GM23248 (cell line): ENCODE data around the gene FAM193B. TPM values are rescaled to one million over a fixed set of nuclear protein-coding genes. Genes with fewer than 3 reads are reported as not detected.

ENCODE experiments used
- DNase-seq: peaks from one replicate; pipeline ENCODE4 v3.0.0-alpha.2; 2015
- H2AFZ ChIP-seq: fragments of 200-600 bp; sonication (generic); 2 replicates; pipeline ENCODE4 v1.6.1; 2016; ENCODE audit warnings: antibody characterized with exemption
- H3F3A ChIP-seq: fragments of 200-600 bp; sonication (generic); 2 replicates; pipeline ENCODE4 v1.6.1; 2016; ENCODE audit warnings: mild to moderate bottlenecking, antibody characterized with exemption, mixed run types; ENCODE audit not compliant: insufficient read depth
- H3K27ac ChIP-seq: fragments of 200-600 bp; sonication (generic); 2 replicates; pipeline ENCODE4 v1.5.1; 2016; ENCODE audit warnings: mild to moderate bottlenecking
- H3K27me3 ChIP-seq: fragments of 200-600 bp; sonication (generic); replicated peaks from 2 replicates; pipeline ENCODE4 v1.6.1; 2016; ENCODE audit warnings: mild to moderate bottlenecking; ENCODE audit not compliant: insufficient read depth
- H3K36me3 ChIP-seq: fragments of 200-600 bp; sonication (generic); 2 replicates; pipeline ENCODE4 v1.6.1; 2016; ENCODE audit warnings: low read depth, mild to moderate bottlenecking
- H3K4me1 ChIP-seq: fragments of 200-600 bp; sonication (generic); 2 replicates; pipeline ENCODE4 v1.6.1; 2016; ENCODE audit warnings: mild to moderate bottlenecking; ENCODE audit not compliant: insufficient read depth
- H3K4me2 ChIP-seq: fragments of 200-600 bp; sonication (generic); one replicate; pipeline ENCODE4 v1.6.1; 2016; ENCODE audit warnings: mild to moderate bottlenecking; ENCODE audit not compliant: unreplicated experiment
- H3K4me3 ChIP-seq: fragments of 200-600 bp; sonication (generic); 2 replicates; pipeline ENCODE4 v1.5.1; 2016; ENCODE audit warnings: mild to moderate bottlenecking
- H3K79me2 ChIP-seq: fragments of 200-600 bp; sonication (generic); 2 replicates; pipeline ENCODE4 v1.6.1; 2016; ENCODE audit warnings: mild to moderate bottlenecking; ENCODE audit not compliant: insufficient read depth
- H3K9ac ChIP-seq: fragments of 200-600 bp; sonication (generic); 2 replicates; pipeline ENCODE4 v1.6.1; 2016; ENCODE audit warnings: mild to moderate bottlenecking
- H3K9me2 ChIP-seq: fragments of 200-600 bp; sonication (generic); 2 replicates; pipeline ENCODE4 v1.6.1; 2016; ENCODE audit warnings: mixed run types, mild to moderate bottlenecking, moderate library complexity; ENCODE audit not compliant: insufficient read depth
- H3K9me3 ChIP-seq: fragments of 200-600 bp; sonication (generic); one replicate; pipeline ENCODE4 v1.6.1; 2017; ENCODE audit warnings: low read depth
- H4K20me1 ChIP-seq: fragments of 200-600 bp; sonication (generic); 2 replicates; pipeline ENCODE4 v1.6.0; 2016; ENCODE audit not compliant: insufficient read depth
- EZH2 ChIP-seq: fragments of 200-600 bp; sonication (generic); IDR thresholded peaks from 2 replicates; pipeline ENCODE4 v1.6.1; 2018; ENCODE audit warnings: antibody characterized with exemption, mild to moderate bottlenecking; ENCODE audit not compliant: insufficient read depth, poor library complexity, severe bottlenecking
- EZH2phosphoT487 ChIP-seq: fragments of 200-600 bp; sonication (generic); IDR thresholded peaks from 2 replicates; pipeline ENCODE4 v1.6.1; 2018; ENCODE audit warnings: antibody characterized with exemption, moderate library complexity, mild to moderate bottlenecking, low read depth; ENCODE audit not compliant: insufficient read depth
- WGBS, 2 experiments: methylation state at CpG; one replicate each; pipeline ENCODE4 v1.1.6; 2015 to 2017; ENCODE audit warnings: low lambda C conversion rate in 2 of 2, low coverage in 1 of 2; ENCODE audit errors: missing lambda C conversion rate in 2 of 2; 5-methylcytosine and 5-hydroxymethylcytosine counted together
- in situ Hi-C: fragments of 300-500 bp; cut with MboI; formaldehyde crosslinking; loops from 2 replicates; pipeline ENCODE4 v1.15.0; 2020
- polyA plus RNA-seq: library from polyadenylated mRNA; unstranded; fragments of >200 nt; fragmentation: Nextera tagmentation; extraction: Ambion mirVana; gene quantifications from 2 replicates; pipeline ENCODE4 v1.2.1, GENCODE V29; 2016
- total RNA-seq: library from RNA; depleted of rRNA; stranded (reverse); fragments of >200 nt; shearing (Covaris generic); gene quantifications from 2 replicates; pipeline ENCODE4 v1.2.3, GENCODE V29; 2014

The FAM193B gene
- total and polyA plus RNA-seq, 2 experiments from 2014 or later = 8.0 to 21.9 TPM

DNA sequence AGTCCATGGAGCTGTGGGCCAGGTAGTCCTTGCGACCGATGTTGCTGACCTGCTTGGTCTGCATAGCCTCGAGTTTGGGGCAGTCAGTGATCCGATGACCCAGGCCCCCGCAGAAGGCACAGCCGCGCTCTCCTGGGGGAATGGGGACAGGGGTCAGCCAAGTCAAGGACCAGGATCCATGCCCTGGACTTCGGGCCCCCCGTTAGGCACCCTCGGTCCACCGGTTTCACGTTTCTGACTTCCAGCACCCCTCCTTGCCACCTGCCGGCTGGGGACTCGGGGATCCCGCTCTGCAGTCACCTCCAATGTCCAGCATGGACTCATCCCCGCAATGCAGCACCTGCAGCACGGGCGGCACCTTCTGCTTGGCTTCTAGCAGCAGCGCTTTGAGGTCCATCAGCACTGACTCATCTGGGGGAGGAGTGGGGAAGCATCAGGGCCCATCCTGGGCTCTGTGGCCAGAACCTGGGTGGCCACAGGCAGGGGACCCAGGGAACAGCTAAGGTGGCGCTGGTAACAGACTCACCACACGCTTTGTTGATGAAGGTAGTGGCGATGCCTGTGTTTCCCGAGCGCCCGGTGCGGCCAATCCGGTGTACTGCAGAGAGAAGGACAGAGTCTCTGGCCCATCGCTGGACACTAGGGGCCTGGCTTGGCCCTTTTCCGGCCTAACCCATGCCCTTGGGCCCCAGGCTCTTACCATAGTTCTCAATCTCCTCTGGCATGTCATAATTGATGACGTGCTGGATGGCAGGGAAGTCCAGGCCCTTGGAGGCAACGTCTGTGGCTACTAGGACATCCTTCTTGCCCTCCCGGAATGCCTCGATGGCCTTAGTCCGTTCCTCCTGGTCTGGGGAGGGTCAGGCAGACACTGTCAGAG, 42.3 kb downstream of the FAM193B start:
- Histone ChIP-seq H3K36me3 (peaks cover 9% of the 10 kb centered on the region; the same call in 1 of the 2 replicates), H3K4me3 (no peak overlapping the region), H4K20me1 (no peaks in the 10 kb centered on the region), H3K4me2 (no peak overlapping the region), H3K9ac (no peak overlapping the region), H3K27me3 (no peaks in the 10 kb centered on the region), H3K9me2 (no peaks in the 10 kb centered on the region), H3K79me2 (peaks cover 27% of the 10 kb centered on the region), H3F3A (no peaks in the 10 kb centered on the region), H3K9me3 (no peaks in the 10 kb centered on the region), H2AFZ (no peak overlapping the region), H3K4me1 (peaks cover 11% of the 10 kb centered on the region), H3K27ac (no peak overlapping the region)
- in situ Hi-C loops = no loop called here
- DNase-seq = no peak
- WGBS, 2 experiments = 88 to 92% methylated on average over 33 to 34 of the region's 34 CpGs
- TF ChIP-seq EZH2phosphoT487 (no peak), EZH2 (no peak)

DNA sequence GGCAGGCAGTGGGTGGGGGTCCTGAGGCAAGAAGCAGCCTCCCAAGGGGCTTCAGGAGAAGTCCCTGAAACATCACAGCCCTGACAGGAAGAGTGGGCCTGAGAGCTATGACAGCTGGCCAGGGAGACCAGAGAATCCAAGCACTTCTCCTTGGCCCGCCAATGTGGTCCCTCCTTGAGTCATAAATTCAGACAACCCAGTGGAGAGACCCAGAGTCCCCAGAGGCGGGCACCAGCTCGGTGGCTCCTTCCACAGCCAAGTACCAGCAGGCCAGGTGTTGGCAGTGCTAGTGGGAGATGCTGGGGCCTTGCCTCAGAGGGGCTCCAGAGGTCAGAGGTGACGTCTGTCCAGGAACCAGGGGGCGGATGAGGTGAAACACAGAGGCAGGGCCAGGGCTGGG, 43.2 kb downstream of the FAM193B start:
- peaks cover 23% of the 10 kb centered on the region for H3K79me2 ChIP-seq
- H3K9me2 ChIP-seq = no peaks in the 10 kb centered on the region
- no peaks in the 10 kb centered on the region for H3F3A ChIP-seq
- H2AFZ ChIP-seq = no peak overlapping the region
- in situ Hi-C loops = no loop called here
- no peak for DNase-seq
- no peaks in the 10 kb centered on the region for H4K20me1 ChIP-seq
- H3K4me3 ChIP-seq = no peak overlapping the region
- no peaks in the 10 kb centered on the region for H3K27me3 ChIP-seq
- WGBS, 2 experiments = 92 to 93% methylated on average over 4 to 5 of the region's 5 CpGs
- no peak overlapping the region for H3K4me2 ChIP-seq
- no peaks in the 10 kb centered on the region for H3K9me3 ChIP-seq
- H3K36me3 ChIP-seq = peaks cover 9% of the 10 kb centered on the region; the same call in 1 of the 2 replicates
- peaks cover 11% of the 10 kb centered on the region for H3K4me1 ChIP-seq
- TF ChIP-seq EZH2 (no peak), EZH2phosphoT487 (no peak)
- H3K9ac ChIP-seq = no peak overlapping the region
- H3K27ac ChIP-seq = no peak overlapping the region

DNA sequence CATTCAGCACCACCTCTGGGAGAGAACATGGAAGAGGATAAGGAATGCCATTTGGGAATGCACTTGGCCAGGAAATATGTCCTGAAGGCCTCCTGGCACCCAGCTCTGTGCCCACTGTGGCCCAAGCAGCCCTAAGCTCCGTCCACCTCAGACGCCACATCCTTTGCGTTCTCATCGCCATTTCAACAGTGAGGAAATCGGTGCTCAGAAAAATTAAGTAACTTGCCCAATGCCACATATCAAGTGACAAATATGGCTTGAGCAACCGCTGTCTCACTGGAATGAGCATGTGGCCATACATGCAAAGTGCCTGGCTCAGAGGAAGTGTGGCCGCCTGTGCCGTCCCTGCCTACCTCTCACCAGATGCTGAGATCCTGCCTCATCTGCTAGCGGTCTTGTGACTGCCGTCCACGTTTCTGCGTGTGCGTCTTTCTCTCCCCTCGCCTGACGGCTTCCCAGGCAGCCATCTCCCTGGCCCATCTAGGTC, 43.8 kb downstream of the FAM193B start:
- no peaks in the 10 kb centered on the region for H3K9me3 ChIP-seq
- no peaks in the 10 kb centered on the region for H3K27me3 ChIP-seq
- WGBS, 2 experiments = 79 to 83% methylated on average over 15 of the region's 15 CpGs
- H2AFZ ChIP-seq = no peak overlapping the region
- H3K9me2 ChIP-seq = no peaks in the 10 kb centered on the region
- H3K4me2 ChIP-seq = no peak overlapping the region
- H3K36me3 ChIP-seq = peaks cover 8% of the 10 kb centered on the region; the same call in 1 of the 2 replicates
- no peaks in the 10 kb centered on the region for H4K20me1 ChIP-seq
- DNase-seq = no peak
- no peak overlapping the region for H3K9ac ChIP-seq
- H3K27ac ChIP-seq = no peak overlapping the region
- no peak for TF ChIP-seq EZH2phosphoT487
- TF ChIP-seq EZH2 = no peak
- H3K4me3 ChIP-seq = no peak overlapping the region
- H3K79me2 ChIP-seq = peaks cover 17% of the 10 kb centered on the region
- in situ Hi-C loops = no loop called here
- H3F3A ChIP-seq = no peaks in the 10 kb centered on the region
- peaks cover 7% of the 10 kb centered on the region for H3K4me1 ChIP-seq

DNA sequence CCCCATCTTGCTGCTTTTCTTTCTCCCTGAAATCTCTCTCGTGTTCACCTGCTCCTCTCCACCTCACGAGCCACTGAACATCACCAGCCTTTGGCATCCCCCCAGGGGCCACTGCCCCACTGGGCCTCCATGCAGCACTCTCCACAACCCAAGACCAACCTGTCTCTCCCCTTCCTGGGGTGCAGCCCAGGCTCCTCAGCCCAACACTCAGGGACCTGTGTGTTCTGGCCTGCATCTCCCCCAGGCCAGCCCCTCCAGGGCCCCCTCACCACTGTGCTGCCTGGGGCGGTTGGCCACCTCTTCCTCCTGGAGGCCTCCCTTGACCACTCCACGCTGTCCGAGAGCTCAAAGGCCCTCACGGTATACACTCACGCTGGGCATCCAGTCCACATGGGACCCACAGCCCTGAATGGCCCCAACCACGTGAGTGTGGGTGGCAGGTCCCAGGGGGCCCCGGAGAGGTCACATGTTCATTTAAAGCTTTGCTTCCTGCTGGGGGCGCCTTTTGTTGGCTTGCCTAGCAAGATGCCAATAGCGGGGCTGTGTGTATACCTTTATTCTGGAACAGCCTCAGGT, 44.3 kb downstream of the FAM193B start:
- no peak overlapping the region for H2AFZ ChIP-seq
- no peak overlapping the region for H3K4me3 ChIP-seq
- DNase-seq = no peak
- 79 to 80% methylated on average over 11 of the region's 11 CpGs for WGBS, 2 experiments
- H3K4me2 ChIP-seq = no peak overlapping the region
- H3F3A ChIP-seq = no peaks in the 10 kb centered on the region
- no peak overlapping the region for H3K9ac ChIP-seq
- in situ Hi-C loops = no loop called here
- H4K20me1 ChIP-seq = no peaks in the 10 kb centered on the region
- TF ChIP-seq EZH2 (no peak), EZH2phosphoT487 (no peak)
- no peak overlapping the region for H3K27ac ChIP-seq
- no peaks in the 10 kb centered on the region for H3K9me2 ChIP-seq
- peaks cover 2% of the 10 kb centered on the region; the same call in 1 of the 2 replicates for H3K4me1 ChIP-seq
- peaks cover 12% of the 10 kb centered on the region for H3K79me2 ChIP-seq
- H3K9me3 ChIP-seq = no peaks in the 10 kb centered on the region
- no peaks in the 10 kb centered on the region for H3K27me3 ChIP-seq
- peaks cover 3% of the 10 kb centered on the region; the same call in 1 of the 2 replicates for H3K36me3 ChIP-seq
